ENCODE measurements around the gene SLC48A1. TPM values are rescaled to one million over a fixed set of nuclear protein-coding genes. Genes with fewer than 3 reads are reported as not detected.

The SLC48A1 gene
- total and polyA plus RNA-seq, 2 donors (not counting 3 experiments of a cell fraction or from before 2014, with no cell fraction given) = 17.3 to 20.3 TPM

- Histone ChIP-seq H3K79me2 (ENCODE audit: control insufficient read depth, insufficient read depth, low read length) (no peaks in the 10 kb centered on the region), H4K20me1 (replicated peaks; ENCODE audit: control insufficient read depth, extremely low read depth, insufficient read depth, low read length) (no peaks in the 10 kb centered on the region), H3K4me3 (replicated peaks in 1 of 3; ENCODE audit: insufficient read depth in 1 of 3, low read depth in 1 of 3, low read length in 3 of 3) (no peak overlapping the region), H3K9ac (replicated peaks; ENCODE audit: extremely low read depth, insufficient read depth, low read length) (no peak overlapping the region), H2AFZ (ENCODE audit: low read depth, low read length) (no peak overlapping the region), H3K36me3 (ENCODE audit: control insufficient read depth in 2 of 2, extremely low read depth in 1 of 2, insufficient read depth in 2 of 2, low read length in 2 of 2) (peaks cover 38 to 63% of the 10 kb centered on the region in 2 experiments), H3K9me1 (replicated peaks; ENCODE audit: control insufficient read depth, extremely low read depth, insufficient read depth, low read length) (no peaks in the 10 kb centered on the region), H3K27ac (ENCODE audit: insufficient read depth, low read depth, low read length) (no peak overlapping the region), H3K4me1 (ENCODE audit: control insufficient read depth, extremely low read depth, insufficient read depth, low read length) (peaks cover 10% of the 10 kb centered on the region), H3K9me3 (replicated peaks; ENCODE audit: control insufficient read depth, insufficient read depth, low read length) (no peaks in the 10 kb centered on the region), H3K4me2 (ENCODE audit: insufficient read depth, low read length) (no peak overlapping the region), H3K27me3 (ENCODE audit: control insufficient read depth in 2 of 2, insufficient read depth in 2 of 2, low read length in 2 of 2) (no peaks in the 10 kb centered on the region)
- FAIRE-seq (no peak), DNase-seq (ENCODE audit: low read depth, low spot score) (no peak)
- BruUV-seq (replicated peaks) = no TSS peak
- POLR2A ChIA-PET = no interaction called here
- dilution Hi-C loops (cut with MboI; ENCODE audit: extremely low pct_ligation_motif_present, low sequenced_read_pairs) (no loop called here), intact Hi-C loops (cut with micrococcal nuclease) (loop anchor here (5.0 kb wide), 1 partner anchor 33 kb away; the partner anchor contains the start of gene HDAC7)
- CTCF ChIA-PET = interaction anchor here (9.3 to 10.4 kb wide), 2 partner anchors 41 to 53 kb away, joined by 133 to 244 read pairs; no protein-coding TSS in a partner anchor
- no peak for TF ChIP-seq EZH2 (IDR thresholded peaks at IDR 0.05; ENCODE audit: borderline replicate concordance, low read depth, low read length, severe bottlenecking)
- TF ChIP-seq GATA2 (IDR thresholded peaks at IDR 0.05; ENCODE audit: insufficient read depth, insufficient read length, low read depth, low read length) = no peak
- no peak for TF ChIP-seq MAX (IDR thresholded peaks at IDR 0.05; ENCODE audit: insufficient read depth, insufficient read length)
- TF ChIP-seq MYC (IDR thresholded peaks at IDR 0.05; ENCODE audit: low read depth, low read length) = no peak
- no peak for TF ChIP-seq CTCF (IDR thresholded peaks at IDR 0.05; ENCODE audit: extremely low read depth in 1 of 2, insufficient read depth in 1 of 2, low read depth in 1 of 2, low read length in 2 of 2)
- no peak for TF ChIP-seq POLR2A (IDR thresholded peaks at IDR 0.05; ENCODE audit: low read depth, low read length)
- TF ChIP-seq JUN (IDR thresholded peaks at IDR 0.05; ENCODE audit: borderline replicate concordance, insufficient read depth, insufficient read length, low read depth) = no peak
- TF ChIP-seq FOS (IDR thresholded peaks at IDR 0.05; ENCODE audit: borderline replicate concordance, insufficient read depth, low read length) = no peak
- no peak for TF ChIP-seq POLR2AphosphoS5 (IDR thresholded peaks at IDR 0.05; ENCODE audit: insufficient read depth, low read depth, low read length)
Measured at GRCh38 chr12:47783821-47784819, 11.1 kb downstream of the SLC48A1 start.

Data from endothelial cell of umbilical vein (primary cell).